AG09309 (cell line): Measurements from ENCODE around the gene IL17REL.

Experiments
- DNase-seq: peaks from one replicate; pipeline ENCODE4 v3.0.0-alpha.2; 2010; ENCODE audit warnings: low read depth
- H3K4me3 ChIP-seq: 2 replicates; pipeline ENCODE4 v1.5.1; 2011; ENCODE audit warnings: mild to moderate bottlenecking, low read depth, low read length, moderate library complexity; ENCODE audit not compliant: control insufficient read depth
- CTCF ChIP-seq: IDR thresholded peaks from 2 replicates; pipeline ENCODE4 v1.5.1; 2011; ENCODE audit warnings: mild to moderate bottlenecking, low read depth, low read length, inconsistent platforms; ENCODE audit not compliant: insufficient read depth, control insufficient read depth; ENCODE audit errors: missing control alignments

The IL17REL gene

DNA sequence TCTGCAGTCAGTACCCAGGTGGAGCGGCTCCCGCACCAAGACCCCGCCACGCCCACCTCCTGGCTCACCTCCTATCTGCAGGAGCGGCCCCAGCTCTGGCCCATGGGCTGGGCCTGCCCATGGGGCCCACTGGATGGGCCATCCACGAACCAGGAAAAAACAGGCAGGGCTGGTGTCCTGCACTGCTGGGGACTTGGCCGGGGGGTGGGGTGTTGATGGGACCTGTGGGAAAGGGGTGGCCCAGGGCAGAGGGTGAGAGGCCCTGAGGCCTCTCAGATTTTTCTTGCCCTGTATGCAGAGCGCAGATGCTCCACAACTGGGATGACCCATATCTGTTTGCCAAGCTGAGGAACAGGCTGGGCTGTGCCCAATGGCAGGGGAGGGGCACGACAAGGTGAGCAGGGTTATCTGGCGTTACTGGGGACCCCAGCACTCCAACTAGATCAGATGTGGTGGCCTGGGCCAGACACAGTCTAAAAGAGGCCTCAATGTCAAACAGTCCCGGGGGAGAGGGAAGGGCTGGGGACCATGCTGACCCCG, 54.7 kb downstream of the IL17REL start:
- no peak for DNase-seq
- TF ChIP-seq CTCF: no peak
- H3K4me3 ChIP-seq: no peak overlapping the region

DNA sequence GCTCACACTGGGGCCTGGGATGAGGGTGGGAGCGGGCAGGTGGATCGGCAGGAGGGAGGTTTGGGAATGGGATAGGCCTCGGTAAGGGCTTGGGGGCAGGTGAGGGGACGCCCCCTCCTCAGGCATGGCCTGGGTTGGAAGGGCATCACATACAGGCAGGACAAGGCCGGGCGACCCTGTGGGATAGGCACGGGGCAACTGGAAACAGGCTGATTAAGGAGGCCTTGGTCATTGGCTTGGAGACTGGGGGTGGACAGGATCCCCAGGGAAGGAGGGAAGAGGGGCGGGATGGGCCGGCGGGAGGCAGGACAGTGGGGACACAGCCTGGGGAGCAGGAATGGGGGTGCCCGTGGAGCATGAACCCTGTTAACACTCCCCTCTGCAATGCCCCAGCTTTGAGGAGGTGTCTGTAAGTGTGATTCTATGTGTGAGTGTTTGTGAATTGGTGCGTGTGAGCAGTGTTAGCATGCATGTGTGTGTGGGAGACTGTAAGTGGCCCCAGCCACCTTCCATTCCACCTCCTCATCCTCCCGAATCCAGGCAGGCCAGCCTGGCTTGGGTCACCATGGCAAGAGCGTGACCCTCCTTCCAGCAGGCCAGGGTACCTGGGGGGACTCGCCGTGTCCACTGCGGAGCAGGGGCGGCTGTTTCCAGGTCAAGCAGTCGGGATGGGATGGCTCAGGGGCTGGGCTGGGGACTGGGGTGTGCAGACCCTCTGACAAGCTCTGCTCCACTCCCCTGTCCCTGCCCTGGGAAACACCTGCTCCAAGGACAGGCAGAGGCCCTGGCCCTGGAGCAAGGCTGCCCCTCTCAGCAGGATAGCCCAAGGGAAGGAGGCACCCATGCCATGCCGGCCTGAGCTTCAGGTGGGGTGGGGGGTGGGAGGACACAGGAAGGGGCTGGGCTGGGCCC, 55.4 kb downstream of the IL17REL start:
- DNase-seq: no peak
- H3K4me3 ChIP-seq: no peak overlapping the region
- TF ChIP-seq CTCF: no peak

DNA sequence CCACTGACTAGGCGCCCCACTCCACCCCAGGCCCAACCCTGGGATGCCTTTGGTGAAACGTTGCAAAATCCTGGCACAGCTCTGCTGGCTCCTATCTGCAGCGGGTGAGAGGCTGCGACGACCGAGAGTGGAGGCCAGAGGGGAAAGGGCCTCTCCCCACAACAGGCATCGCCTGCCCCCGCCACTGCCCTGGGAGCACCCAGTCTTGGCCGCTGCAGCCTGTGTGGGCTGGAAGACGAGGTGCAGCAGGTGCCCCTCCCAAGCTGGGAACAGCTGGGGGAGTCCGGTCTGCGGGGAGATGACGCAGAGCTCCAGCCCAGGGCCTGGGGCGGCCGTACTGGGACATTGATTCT, 56.2 kb downstream of the IL17REL start:
- no peak for TF ChIP-seq CTCF
- H3K4me3 ChIP-seq: no peak overlapping the region
- no peak for DNase-seq

GRCh38 chr22:49955581-49956417, 56.8 kb downstream of the IL17REL start:
- no peak for TF ChIP-seq CTCF
- no peak for DNase-seq
- no peak overlapping the region for H3K4me3 ChIP-seq

DNA sequence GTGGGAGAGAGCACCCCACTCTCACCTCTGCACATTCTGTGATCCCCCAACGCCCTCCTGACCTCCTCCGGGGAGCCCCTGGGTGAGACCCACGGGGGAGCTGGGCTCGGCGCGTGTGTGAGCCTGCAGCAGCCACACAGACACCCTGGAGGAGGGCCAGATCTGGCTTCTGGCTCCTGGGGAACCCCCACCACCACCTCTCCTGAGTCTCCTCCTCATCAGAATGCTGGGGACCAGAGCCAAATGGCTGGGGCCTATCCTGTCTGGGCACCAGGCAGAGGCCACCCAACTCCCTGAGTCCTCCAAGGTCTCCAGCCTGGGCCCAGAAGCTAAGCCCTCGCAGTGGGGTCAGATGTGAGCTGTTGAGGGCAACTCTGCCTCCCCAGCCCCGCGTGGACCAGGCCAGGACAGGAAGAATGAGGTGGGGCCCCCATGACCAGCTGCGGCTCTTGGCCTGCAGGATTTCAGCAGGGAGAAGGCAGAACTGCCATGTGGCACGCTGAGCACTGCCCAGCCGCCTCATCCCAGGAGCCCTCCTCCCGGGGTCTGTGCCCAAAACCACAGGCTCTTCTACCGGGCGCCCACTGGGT, 57.5 kb downstream of the IL17REL start:
- no peak for TF ChIP-seq CTCF
- DNase-seq: no peak
- no peak overlapping the region for H3K4me3 ChIP-seq

- no peak for DNase-seq
- no peak for TF ChIP-seq CTCF
Observed at GRCh38 chr22:49954354-49954753, 58.2 kb downstream of the IL17REL start.

More at GRCh38 chr22:49954354-49954753, 58.2 kb downstream of the IL17REL start:
- H3K4me3 ChIP-seq: no peak overlapping the region
